Measurements from ENCODE around the gene PCLO. TPM values are rescaled to one million over a fixed set of nuclear protein-coding genes. Genes with fewer than 3 reads are reported as not detected.

The PCLO gene
- polyA plus RNA-seq, 3 donors, result not detected

- Mint-ChIP-seq H3K9me3 (peaks cover 0 to 5% (median 2%) of the 10 kb centered on the region in 7 donors), H3K4me3 (no peak overlapping the region), H3K36me3 (no peaks in the 10 kb centered on the region), H3K27ac (no peak overlapping the region), H3K27me3 (ENCODE audit: low read depth in 3 of 3) (no peaks in the 10 kb centered on the region), H3K4me1 (no peaks in the 10 kb centered on the region)
- TF ChIP-seq, protein P1, sequence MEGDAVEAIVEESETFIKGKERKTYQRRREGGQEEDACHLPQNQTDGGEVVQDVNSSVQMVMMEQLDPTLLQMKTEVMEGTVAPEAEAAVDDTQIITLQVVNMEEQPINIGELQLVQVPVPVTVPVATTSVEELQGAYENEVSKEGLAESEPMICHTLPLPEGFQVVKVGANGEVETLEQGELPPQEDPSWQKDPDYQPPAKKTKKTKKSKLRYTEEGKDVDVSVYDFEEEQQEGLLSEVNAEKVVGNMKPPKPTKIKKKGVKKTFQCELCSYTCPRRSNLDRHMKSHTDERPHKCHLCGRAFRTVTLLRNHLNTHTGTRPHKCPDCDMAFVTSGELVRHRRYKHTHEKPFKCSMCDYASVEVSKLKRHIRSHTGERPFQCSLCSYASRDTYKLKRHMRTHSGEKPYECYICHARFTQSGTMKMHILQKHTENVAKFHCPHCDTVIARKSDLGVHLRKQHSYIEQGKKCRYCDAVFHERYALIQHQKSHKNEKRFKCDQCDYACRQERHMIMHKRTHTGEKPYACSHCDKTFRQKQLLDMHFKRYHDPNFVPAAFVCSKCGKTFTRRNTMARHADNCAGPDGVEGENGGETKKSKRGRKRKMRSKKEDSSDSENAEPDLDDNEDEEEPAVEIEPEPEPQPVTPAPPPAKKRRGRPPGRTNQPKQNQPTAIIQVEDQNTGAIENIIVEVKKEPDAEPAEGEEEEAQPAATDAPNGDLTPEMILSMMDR (IDR thresholded peaks at IDR 0.05), result no peak
- Histone ChIP-seq H3K9ac (ENCODE audit: insufficient read depth, low read length, poor library complexity, severe bottlenecking) (no peak overlapping the region), H3K4me1 (ENCODE audit: control insufficient read depth in 1 of 2, insufficient read depth in 2 of 2, low read length in 2 of 2) (no peaks in the 10 kb centered on the region), H3K9me3 (replicated peaks in 1 of 2; ENCODE audit: control insufficient read depth in 1 of 2, insufficient read depth in 1 of 2, low read length in 2 of 2) (no peaks in the 10 kb centered on the region), H3K4me2 (replicated peaks; ENCODE audit: extremely low read depth, low read length, poor library complexity, severe bottlenecking) (no peak overlapping the region), H4K20me1 (ENCODE audit: insufficient read depth, low read length) (no peaks in the 10 kb centered on the region), H3K4me3 (replicated peaks in 1 of 3; ENCODE audit: low read depth in 2 of 3, low read length in 3 of 3) (no peak overlapping the region), H3K79me2 (ENCODE audit: insufficient read depth, low read length) (no peaks in the 10 kb centered on the region), H3K36me3 (replicated peaks in 1 of 2; ENCODE audit: control insufficient read depth in 1 of 2, insufficient read depth in 2 of 2, low read length in 2 of 2) (no peaks in the 10 kb centered on the region), H2AFZ (ENCODE audit: insufficient read depth, low read depth, low read length, poor library complexity, severe bottlenecking) (no peak overlapping the region), H3K27me3 (ENCODE audit: control insufficient read depth in 2 of 2, insufficient read depth in 2 of 2, low read length in 2 of 2) (no peaks in the 10 kb centered on the region), H3K27ac (ENCODE audit: low read depth in 1 of 2, low read length in 2 of 2) (no peak overlapping the region)
- DNase-seq, result no peak
- no CpG with 5 or more reads among the region's 3 CpGs for WGBS (ENCODE audit: insufficient coverage)
- intact Hi-C loops (cut with micrococcal nuclease), result no loop called here
Observed at GRCh38 chr7:83001362-83002040, 161.2 kb downstream of the PCLO start.

DNA sequence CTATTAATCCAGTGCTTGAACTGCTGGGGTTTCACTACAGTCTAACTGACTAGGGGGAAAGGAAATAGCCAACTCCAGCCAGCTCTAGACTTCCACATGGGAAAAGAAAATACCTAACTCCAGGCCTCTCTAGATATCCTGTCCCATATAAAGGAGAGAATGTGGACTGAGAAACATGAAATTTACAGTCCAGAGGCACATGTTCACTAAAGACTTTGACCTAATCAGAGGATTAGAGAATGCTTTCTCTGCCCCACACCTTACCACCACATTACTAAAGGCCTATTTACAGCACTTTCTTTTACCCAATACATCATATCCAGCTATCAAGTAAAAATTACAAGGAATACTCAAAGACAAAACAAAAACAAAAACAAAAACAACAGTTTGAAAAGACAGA lies 164.2 kb downstream of the PCLO start:
- Histone ChIP-seq H3K9ac (ENCODE audit: insufficient read depth, low read length, poor library complexity, severe bottlenecking) (no peak overlapping the region), H2AFZ (ENCODE audit: insufficient read depth, low read depth, low read length, poor library complexity, severe bottlenecking) (no peak overlapping the region), H3K27ac (ENCODE audit: low read depth in 1 of 2, low read length in 2 of 2) (no peak overlapping the region), H4K20me1 (ENCODE audit: insufficient read depth, low read length) (no peaks in the 10 kb centered on the region), H3K4me3 (replicated peaks in 1 of 3; ENCODE audit: low read depth in 2 of 3, low read length in 3 of 3) (no peak overlapping the region), H3K27me3 (ENCODE audit: control insufficient read depth in 2 of 2, insufficient read depth in 2 of 2, low read length in 2 of 2) (no peaks in the 10 kb centered on the region), H3K36me3 (replicated peaks in 1 of 2; ENCODE audit: control insufficient read depth in 1 of 2, insufficient read depth in 2 of 2, low read length in 2 of 2) (no peaks in the 10 kb centered on the region), H3K4me2 (replicated peaks; ENCODE audit: extremely low read depth, low read length, poor library complexity, severe bottlenecking) (no peak overlapping the region), H3K79me2 (ENCODE audit: insufficient read depth, low read length) (no peaks in the 10 kb centered on the region), H3K4me1 (ENCODE audit: control insufficient read depth in 1 of 2, insufficient read depth in 2 of 2, low read length in 2 of 2) (no peaks in the 10 kb centered on the region), H3K9me3 (replicated peaks in 1 of 2; ENCODE audit: control insufficient read depth in 1 of 2, insufficient read depth in 1 of 2, low read length in 2 of 2) (no peaks in the 10 kb centered on the region)
- H3K36me3 Mint-ChIP-seq, result no peaks in the 10 kb centered on the region
- peaks cover 0 to 3% (median 3%) of the 10 kb centered on the region in 7 donors for H3K9me3 Mint-ChIP-seq
- no peak overlapping the region for H3K4me3 Mint-ChIP-seq
- H3K4me1 Mint-ChIP-seq, result no peaks in the 10 kb centered on the region
- DNase-seq, result no peak
- TF ChIP-seq, protein P1 (IDR thresholded peaks at IDR 0.05), result no peak
- intact Hi-C loops (cut with micrococcal nuclease), result no loop called here
- H3K27me3 Mint-ChIP-seq (ENCODE audit: low read depth in 3 of 3), result no peaks in the 10 kb centered on the region
- no peak overlapping the region for H3K27ac Mint-ChIP-seq
